Neural progenitor cell (in vitro differentiated cells): ENCODE data around the gene CHST12. TPM values are rescaled to one million over a fixed set of nuclear protein-coding genes. Genes with fewer than 3 reads are reported as not detected.

Experiments used
- DNase-seq: peaks from one replicate; pipeline ENCODE4 v3.0.0-alpha.2; 2016; ENCODE audit warnings: low spot score
- H2AFZ ChIP-seq: fragments of 200-600 bp; sonication (generic); replicated peaks from 2 replicates; pipeline ENCODE4 v1.6.1; 2016; ENCODE audit warnings: antibody characterized with exemption
- H3F3A ChIP-seq: fragments of 200-600 bp; sonication (generic); 2 replicates; pipeline ENCODE4 v1.6.1; 2016; ENCODE audit warnings: antibody characterized with exemption, low read depth
- H3K27ac ChIP-seq: fragments of 200-600 bp; sonication (generic); 2 replicates; pipeline ENCODE4 v1.5.1; 2016; ENCODE audit warnings: mild to moderate bottlenecking
- H3K27me3 ChIP-seq: fragments of 200-600 bp; sonication (generic); 2 replicates; pipeline ENCODE4 v1.6.1; 2016; ENCODE audit warnings: mild to moderate bottlenecking, moderate library complexity
- H3K36me3 ChIP-seq: fragments of 200-600 bp; sonication (generic); 2 replicates; pipeline ENCODE4 v1.5.1; 2016
- H3K4me1 ChIP-seq: fragments of 200-600 bp; sonication (generic); 2 replicates; pipeline ENCODE4 v1.6.1; 2016; ENCODE audit warnings: mixed run types
- H3K4me2 ChIP-seq: fragments of 200-600 bp; sonication (generic); 2 replicates; pipeline ENCODE4 v1.6.1; 2016
- H3K4me3 ChIP-seq: fragments of 200-600 bp; sonication (generic); 2 replicates; pipeline ENCODE4 v1.5.1; 2016
- H3K79me2 ChIP-seq: fragments of 200-600 bp; sonication (generic); 2 replicates; pipeline ENCODE4 v1.6.1; 2016; ENCODE audit warnings: low read depth
- H3K9ac ChIP-seq: fragments of 200-600 bp; sonication (generic); 2 replicates; pipeline ENCODE4 v1.6.1; 2016
- H3K9me3 ChIP-seq: fragments of 200-600 bp; sonication (generic); 2 replicates; pipeline ENCODE4 v1.5.1; 2016; ENCODE audit warnings: low read depth
- H4K20me1 ChIP-seq: fragments of 200-600 bp; sonication (generic); 2 replicates; pipeline ENCODE4 v1.6.1; 2016; ENCODE audit warnings: low read depth
- H3K27ac Mint-ChIP-seq: 3 replicates; pipeline ENCODE4 v1.8.0; 2021; ENCODE audit warnings: mixed read lengths
- H3K27me3 Mint-ChIP-seq: 2 replicates; pipeline ENCODE4 v1.8.0; 2022; ENCODE audit warnings: low read depth, mild to moderate bottlenecking, inconsistent platforms, moderate library complexity, mixed read lengths; ENCODE audit not compliant: insufficient read depth
- H3K36me3 Mint-ChIP-seq: 3 replicates; pipeline ENCODE4 v1.8.0; 2021; ENCODE audit warnings: mixed read lengths
- H3K4me1 Mint-ChIP-seq: 3 replicates; pipeline ENCODE4 v1.8.0; 2021; ENCODE audit warnings: mixed read lengths
- H3K4me3 Mint-ChIP-seq: 3 replicates; pipeline ENCODE4 v1.8.0; 2021; ENCODE audit warnings: mild to moderate bottlenecking, moderate library complexity, mixed read lengths
- H3K9me3 Mint-ChIP-seq: 3 replicates; pipeline ENCODE4 v1.8.0; 2020; ENCODE audit warnings: mixed read lengths
- CTCF ChIP-seq: fragments of 200-600 bp; sonication (generic); IDR thresholded peaks from 2 replicates; pipeline ENCODE4 v1.5.1; 2017; ENCODE audit warnings: antibody characterized with exemption, mild to moderate bottlenecking
- EZH2 ChIP-seq: fragments of 200-600 bp; sonication (generic); IDR thresholded peaks from 2 replicates; pipeline ENCODE4 v1.6.1; 2017; ENCODE audit warnings: antibody characterized with exemption, mild to moderate bottlenecking, moderate library complexity
- EZH2phosphoT487 ChIP-seq: fragments of 200-600 bp; sonication (generic); IDR thresholded peaks from 2 replicates; pipeline ENCODE4 v1.6.1; 2017; ENCODE audit warnings: antibody characterized with exemption
- total RNA-seq: library from RNA; depleted of rRNA; stranded (reverse); fragments of >200 nt; gene quantifications from 2 replicates; pipeline ENCODE4 v1.2.3, GENCODE V29; 2015; ENCODE audit warnings: low replicate concordance

Gene CHST12
- total RNA-seq, 1 donor from 2014 or later = 0.43 TPM

GRCh38 chr7:2440608-2441245, 37.3 kb downstream of the CHST12 start:
- DNase-seq = no peak
- Mint-ChIP-seq H3K9me3 (no peaks in the 10 kb centered on the region), H3K36me3 (peaks cover 16% of the 10 kb centered on the region), H3K4me3 (no peak overlapping the region), H3K27me3 (peaks cover 6% of the 10 kb centered on the region), H3K4me1 (peaks cover 20% of the 10 kb centered on the region), H3K27ac (peak overlapping the region; percentile 91)
- H3K9me3 ChIP-seq = no peaks in the 10 kb centered on the region
- H3K79me2 ChIP-seq = no peaks in the 10 kb centered on the region
- no peak overlapping the region for H3K27ac ChIP-seq
- H3K9ac ChIP-seq = no peak overlapping the region
- no peaks in the 10 kb centered on the region for H3K4me1 ChIP-seq
- no peaks in the 10 kb centered on the region for H3F3A ChIP-seq
- H3K4me3 ChIP-seq = no peak overlapping the region
- no peaks in the 10 kb centered on the region for H3K36me3 ChIP-seq
- H2AFZ ChIP-seq = no peak overlapping the region
- TF ChIP-seq CTCF (no peak), EZH2phosphoT487 (no peak), EZH2 (no peak)
- H4K20me1 ChIP-seq = no peaks in the 10 kb centered on the region
- H3K27me3 ChIP-seq = no peaks in the 10 kb centered on the region
- H3K4me2 ChIP-seq = no peak overlapping the region

GRCh38 chr7:2441430-2442058, 38.1 kb downstream of the CHST12 start:
- H3K9me3 Mint-ChIP-seq = no peaks in the 10 kb centered on the region
- no peak overlapping the region for H3K27ac ChIP-seq
- TF ChIP-seq EZH2phosphoT487 = no peak
- TF ChIP-seq CTCF = no peak
- TF ChIP-seq EZH2 = no peak
- peaks cover 11% of the 10 kb centered on the region for H3K36me3 Mint-ChIP-seq
- no peaks in the 10 kb centered on the region for H4K20me1 ChIP-seq
- no peaks in the 10 kb centered on the region for H3K36me3 ChIP-seq
- no peak overlapping the region for H3K27ac Mint-ChIP-seq
- H2AFZ ChIP-seq = no peak overlapping the region
- peaks cover 6% of the 10 kb centered on the region for H3K27me3 Mint-ChIP-seq
- no peak overlapping the region for H3K4me3 ChIP-seq
- no peak overlapping the region for H3K9ac ChIP-seq
- peaks cover 18% of the 10 kb centered on the region for H3K4me1 Mint-ChIP-seq
- no peaks in the 10 kb centered on the region for H3K27me3 ChIP-seq
- no peaks in the 10 kb centered on the region for H3K9me3 ChIP-seq
- no peaks in the 10 kb centered on the region for H3K79me2 ChIP-seq
- no peaks in the 10 kb centered on the region for H3K4me1 ChIP-seq
- no peak overlapping the region for H3K4me2 ChIP-seq
- H3F3A ChIP-seq = no peaks in the 10 kb centered on the region
- H3K4me3 Mint-ChIP-seq = no peak overlapping the region
- no peak for DNase-seq

- Histone ChIP-seq H3K9ac (no peak overlapping the region), H3K4me1 (no peaks in the 10 kb centered on the region), H2AFZ (no peak overlapping the region), H3K79me2 (no peaks in the 10 kb centered on the region), H3F3A (no peaks in the 10 kb centered on the region), H4K20me1 (no peaks in the 10 kb centered on the region), H3K27me3 (no peaks in the 10 kb centered on the region), H3K27ac (no peak overlapping the region), H3K9me3 (no peaks in the 10 kb centered on the region), H3K4me3 (no peak overlapping the region), H3K36me3 (no peaks in the 10 kb centered on the region), H3K4me2 (no peak overlapping the region)
- H3K4me1 Mint-ChIP-seq = peaks cover 21% of the 10 kb centered on the region
- DNase-seq = no peak
- H3K9me3 Mint-ChIP-seq = no peaks in the 10 kb centered on the region
- H3K4me3 Mint-ChIP-seq = no peak overlapping the region
- H3K36me3 Mint-ChIP-seq = peaks cover 9% of the 10 kb centered on the region
- H3K27ac Mint-ChIP-seq = no peak overlapping the region
- TF ChIP-seq CTCF = no peak
- TF ChIP-seq EZH2 = no peak
- no peak for TF ChIP-seq EZH2phosphoT487
- peaks cover 10% of the 10 kb centered on the region for H3K27me3 Mint-ChIP-seq
Measured at GRCh38 chr7:2443491-2443890, 40.1 kb downstream of the CHST12 start.
